HG03520 (cell line): ENCODE data around the gene SUFU.

Experiments
- ATAC-seq: cut with Tn5 transposase; IDR thresholded peaks from one replicate; pipeline ENCODE4 v1.9.1; 2021; ENCODE audit warnings: mild to moderate bottlenecking, moderate library complexity; ENCODE audit not compliant: unreplicated experiment

Gene SUFU

DNA sequence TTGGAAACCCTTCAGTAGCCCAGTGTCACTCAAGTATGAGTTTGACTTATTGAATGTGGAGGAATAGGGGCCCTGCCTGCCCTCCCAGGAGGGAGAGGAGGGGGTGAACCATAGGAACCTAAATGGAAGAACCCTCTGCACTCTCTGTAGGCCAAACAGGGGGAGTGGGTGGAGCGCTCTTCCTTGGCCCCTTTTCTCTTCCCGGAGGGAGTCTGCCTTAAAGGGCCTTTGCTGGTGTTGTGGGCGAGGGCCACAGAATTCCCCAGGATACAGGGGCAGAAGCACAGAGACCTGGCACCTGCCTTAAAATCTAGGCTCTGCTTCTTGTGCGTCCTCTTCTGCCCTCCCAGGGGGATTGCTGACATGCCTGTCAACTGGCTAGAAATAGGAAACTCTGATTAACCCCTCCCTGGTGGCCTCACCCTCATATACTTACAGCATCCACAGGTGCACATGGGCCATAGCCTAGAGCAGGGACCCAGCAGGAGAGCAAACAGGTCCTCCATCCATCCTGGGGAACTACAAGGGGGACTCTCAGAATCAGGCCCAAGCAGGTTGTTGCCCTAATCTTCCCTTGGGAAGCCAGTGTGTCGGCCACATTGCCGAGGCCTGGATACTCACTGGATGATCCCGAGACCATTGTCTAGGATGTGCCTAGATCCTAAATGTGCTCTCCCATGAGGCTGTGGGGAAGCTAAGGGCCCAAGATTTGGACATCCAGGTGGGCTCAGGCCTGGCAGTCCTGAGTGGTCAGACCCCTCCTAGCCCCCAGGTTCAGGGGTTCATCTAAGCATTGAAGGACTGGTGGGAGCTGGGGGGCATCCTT, 143.9 kb downstream of the SUFU start:
- no peak for ATAC-seq

DNA sequence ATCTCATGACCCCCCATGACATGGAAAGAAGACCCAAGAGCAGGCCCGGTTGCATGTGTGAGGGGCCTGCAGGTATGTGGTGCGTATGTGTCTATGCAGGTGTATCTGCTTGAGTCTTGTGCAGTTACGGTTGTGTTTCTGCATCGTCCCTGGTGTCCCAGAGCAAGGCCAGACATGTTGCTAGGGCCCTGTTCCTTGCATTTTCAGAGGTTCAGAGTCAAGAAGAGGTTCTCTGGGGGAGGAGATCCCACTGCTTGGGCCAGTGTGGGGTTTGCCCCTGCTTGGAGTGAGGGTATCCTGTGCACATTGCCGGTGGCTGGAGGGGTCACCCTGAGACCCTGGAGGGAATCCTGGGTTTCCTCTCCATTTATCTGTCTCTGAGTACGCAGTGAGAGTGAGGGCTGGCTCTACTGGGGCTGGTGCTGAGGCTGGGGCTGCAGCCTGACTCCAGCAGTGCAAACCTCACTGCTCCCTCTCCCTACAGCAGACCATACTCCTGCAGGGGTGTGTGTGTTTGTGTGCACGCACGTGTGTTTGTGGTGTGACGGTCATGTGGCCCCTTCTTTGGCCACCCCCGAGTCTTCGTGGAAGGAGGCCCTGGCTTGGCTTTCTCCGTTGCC, 144.6 kb downstream of the SUFU start:
- ATAC-seq: no peak

DNA sequence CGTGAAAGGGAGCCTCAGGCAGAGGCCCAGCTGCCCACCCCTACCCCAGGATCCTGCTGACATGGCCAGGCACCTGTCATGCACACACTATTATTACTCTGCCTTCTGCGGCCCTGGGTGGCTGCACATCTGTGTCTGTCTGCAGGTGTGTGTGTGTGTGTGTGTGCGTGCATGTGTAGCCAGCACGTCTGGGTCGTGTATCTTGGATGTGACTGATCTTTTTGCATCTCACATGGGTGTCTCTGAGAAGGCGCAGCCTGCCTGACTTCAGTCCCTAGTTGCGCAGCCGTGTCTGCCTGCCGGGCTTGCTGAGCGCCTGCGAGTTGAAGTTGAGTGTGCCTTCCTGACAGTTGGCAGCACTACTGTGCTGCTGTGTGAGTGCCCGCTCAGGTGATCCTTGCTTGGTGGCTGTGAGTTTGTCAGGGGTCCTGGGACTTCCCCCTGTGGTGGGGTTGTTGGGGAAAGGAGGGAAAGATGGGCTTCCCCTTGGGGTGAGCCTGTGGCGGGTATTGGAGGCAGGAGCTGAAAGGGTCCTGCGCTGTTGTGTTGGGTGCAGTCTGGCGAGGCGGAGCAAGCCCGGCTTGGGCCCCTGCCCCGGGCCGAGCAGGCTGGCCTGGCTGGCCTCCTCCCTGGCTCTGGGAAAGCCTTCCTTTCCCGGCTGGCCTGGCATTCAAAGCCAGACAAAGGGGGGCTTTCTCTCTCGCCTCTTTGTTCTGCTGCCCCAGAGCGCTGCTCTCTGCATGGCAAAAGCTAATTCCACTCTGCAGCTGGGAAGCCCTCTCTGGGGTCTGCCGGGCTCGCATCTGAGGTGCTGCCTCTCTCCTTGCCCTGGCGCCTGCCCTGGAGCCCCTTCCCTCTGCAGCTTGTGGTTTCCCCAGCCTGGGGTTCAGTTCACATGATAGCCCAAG, 145.4 kb downstream of the SUFU start:
- ATAC-seq: no peak

DNA sequence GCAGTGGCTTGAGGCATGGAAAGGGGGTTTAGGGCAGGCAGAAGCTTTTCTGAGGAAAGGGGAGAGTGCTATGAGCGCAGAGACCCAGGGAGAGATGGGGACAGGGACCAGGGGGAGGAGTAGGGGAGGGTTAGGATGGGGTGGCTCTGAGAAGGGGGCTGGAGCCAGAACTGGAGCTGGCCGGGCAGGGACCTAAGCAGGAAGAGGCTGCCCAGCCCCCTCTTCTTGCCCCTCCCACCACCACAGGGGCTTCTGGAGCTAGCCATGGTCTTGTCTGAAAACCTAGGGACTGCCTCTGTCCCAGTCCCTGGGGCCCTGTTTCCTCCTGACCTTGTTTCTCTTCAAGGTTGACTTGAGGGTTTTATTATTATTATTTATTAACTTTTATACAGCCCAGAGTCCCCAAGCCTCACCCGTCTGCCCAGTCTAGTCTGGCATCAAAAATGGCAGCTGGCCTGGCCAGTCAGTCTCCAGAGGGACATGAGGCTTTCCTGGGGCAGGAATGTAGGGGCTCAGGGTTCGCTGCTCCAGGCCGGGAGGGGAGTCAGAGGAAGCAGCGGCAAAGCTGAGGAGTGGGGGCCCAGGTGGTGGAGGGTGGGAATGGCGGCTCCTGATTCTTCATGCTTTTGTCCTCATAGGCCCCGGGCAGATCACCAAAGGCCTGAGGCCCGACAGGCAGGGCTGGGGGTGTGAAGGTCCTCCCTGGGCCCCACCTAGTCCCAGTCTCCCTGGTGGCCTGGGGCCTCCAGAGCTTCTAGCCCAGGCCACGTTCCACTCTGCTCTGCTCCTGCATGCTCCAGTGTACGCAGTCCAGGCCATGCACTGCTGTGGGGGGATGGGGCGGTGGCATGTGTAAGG, 146.3 kb downstream of the SUFU start:
- ATAC-seq: no peak

DNA sequence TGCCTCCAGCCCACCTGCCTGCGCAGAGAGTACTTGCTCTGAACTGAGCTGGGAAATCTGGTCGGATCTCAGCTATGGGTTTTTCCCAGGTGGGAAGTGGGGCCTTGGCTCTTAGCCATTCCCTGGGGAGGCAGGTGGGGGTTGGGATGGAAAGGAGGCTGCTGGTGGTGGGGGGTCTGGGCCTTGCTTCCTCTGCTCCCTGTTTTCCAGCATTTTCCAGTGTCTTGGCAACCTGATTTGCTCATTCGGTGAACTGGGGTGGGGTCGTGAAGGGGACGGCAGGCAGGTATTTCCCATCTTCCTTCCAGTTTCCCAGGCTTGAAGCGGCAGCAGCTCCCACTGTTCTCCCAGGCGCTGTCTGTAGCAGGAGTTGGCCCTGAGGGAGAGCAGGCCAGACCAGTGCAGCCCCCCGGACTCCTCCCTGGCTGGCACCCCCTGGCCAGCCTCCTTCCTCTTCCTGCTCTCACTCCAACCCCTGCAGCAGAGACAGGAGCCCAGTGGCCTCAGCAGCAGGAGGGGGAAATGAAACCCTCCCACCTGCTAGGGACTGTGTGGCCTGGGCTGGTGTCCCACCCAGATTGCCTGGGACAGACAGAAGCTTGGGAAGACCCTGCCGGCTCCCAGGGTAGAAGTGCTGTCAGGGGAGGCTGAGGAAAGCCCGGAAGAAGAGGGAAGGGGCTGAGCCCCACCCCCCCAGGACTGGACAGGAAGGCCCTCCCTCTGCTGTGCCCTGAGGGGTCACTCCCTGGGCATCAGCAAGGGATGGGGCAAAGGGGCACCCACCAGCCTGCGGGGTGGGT, 147.1 kb downstream of the SUFU start:
- no peak for ATAC-seq

DNA sequence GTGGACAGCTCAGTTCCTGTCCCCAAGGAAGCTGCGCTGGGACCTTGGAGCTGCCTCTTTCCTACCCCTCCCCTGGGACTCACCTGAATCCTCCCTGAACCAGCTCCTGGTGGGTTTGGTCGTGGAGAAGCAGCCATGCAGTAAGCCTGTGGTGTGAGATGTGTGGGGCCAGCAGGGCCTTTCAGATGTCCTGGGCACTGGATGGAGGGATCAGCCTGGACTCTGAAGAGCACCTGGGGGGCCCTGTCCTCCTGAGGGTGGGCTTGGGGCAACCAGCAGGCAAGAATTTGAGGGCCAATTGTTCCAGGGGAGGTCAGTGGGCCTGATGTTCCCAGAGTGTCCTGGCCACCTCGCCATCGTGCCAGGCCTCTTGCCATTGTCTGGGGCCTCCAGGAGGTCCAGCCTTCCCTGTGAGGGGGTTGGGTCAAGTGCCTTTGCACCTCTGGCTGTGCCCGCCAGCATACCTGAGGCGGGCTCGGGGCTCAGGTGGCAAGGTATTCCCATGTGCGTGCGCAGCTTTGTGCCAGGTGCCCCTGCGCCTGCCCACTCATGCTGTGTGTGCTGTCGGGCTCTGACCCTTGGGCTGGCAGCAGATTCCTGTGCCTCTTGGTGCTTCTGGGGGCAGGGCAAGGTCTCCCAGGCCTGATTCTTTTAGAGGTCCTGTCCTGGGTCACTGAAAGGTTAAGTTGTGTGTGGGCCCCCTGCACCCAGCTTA, 147.8 kb downstream of the SUFU start:
- no peak for ATAC-seq

DNA sequence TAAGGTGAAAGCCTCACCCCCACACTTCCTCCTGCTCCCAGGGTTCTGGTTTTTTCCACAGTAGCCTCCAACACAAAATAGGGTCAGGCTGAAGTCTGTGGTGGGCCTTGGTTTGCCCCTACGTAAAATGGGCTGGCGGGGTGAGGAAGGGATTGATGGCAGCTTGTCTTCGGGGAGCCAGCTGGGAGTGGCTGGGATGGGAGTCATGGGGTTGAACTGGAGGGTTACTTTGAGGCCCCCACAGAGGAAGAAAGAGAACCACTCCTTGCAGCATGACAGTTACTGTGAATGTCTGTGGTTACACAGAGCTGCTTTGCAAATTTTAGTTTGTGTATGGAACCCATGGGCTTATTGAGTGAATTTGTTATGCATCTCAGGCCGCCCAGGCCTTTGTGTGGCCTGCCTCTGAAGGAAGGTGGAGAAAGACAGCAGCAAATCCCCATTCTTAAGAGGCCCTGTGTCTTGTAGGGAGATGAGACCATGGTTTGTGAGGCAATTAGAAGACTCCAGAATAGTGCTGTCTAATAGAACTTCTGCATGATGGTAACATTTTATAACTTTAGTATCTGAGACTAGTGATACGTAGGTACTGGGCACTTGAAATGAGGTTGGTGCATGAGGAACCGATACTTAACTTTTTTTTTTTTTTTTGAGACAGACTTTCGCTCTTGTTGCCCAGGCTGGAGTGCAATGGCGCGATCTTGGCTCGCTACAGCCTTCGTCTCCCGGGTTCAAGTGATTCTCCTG, 148.6 kb downstream of the SUFU start:
- peak; percentile 44 for ATAC-seq

DNA sequence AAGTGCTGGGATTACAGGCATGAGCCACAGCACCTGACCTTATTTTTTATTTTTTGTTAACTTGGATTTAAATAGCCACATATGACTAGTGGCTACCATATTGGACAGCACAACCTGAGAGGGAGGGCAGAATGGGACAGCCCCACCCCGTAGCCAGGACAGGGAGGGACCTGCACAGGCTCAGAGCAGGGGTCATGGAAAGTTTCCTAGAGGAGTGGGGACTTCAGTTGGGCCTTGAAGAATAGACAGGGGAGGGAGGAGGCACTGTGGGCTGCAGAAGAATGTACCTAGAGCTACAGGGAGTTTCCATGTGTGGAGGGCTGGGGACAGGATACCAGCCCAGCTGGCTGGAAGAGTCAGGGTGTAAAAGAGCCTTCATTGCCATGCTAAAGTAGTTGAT, 149.3 kb downstream of the SUFU start:
- no peak for ATAC-seq

DNA sequence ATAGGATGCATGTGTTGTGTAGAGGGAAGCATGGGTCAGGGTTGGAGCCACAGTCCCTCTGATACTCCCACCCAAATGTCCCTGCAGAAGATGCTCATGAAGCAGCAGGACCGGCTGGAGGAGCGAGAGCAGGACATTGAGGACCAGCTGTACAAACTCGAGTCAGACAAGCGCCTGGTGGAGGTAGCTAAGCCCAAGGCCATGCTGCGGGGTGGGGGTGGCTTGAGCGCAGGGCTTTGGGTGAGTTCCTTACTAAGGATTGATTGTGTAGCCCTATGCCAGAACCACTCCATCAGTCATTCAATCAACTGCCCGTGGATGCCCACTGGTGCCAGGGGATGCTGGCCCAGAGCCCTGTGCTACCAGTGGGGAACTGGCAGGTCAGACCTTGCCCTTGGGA, 150.8 kb downstream of the SUFU start:
- no peak for ATAC-seq

DNA sequence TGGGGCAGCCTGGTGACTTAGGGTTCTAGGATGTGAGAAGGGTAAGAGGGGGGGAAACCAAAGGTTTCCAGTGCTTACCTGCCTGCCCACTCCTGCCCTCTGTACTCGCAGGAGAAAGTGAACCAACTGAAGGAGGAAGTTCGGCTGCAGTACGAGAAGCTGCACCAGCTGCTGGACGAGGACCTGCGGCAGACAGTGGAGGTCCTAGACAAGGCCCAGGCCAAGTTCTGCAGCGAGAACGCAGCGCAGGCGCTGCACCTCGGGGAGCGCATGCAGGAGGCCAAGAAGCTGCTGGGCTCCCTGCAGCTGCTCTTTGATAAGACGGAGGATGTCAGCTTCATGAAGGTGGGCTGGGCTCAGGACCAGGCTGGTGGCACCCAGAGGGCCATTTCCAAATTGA, 151.2 kb downstream of the SUFU start:
- ATAC-seq: no peak

DNA sequence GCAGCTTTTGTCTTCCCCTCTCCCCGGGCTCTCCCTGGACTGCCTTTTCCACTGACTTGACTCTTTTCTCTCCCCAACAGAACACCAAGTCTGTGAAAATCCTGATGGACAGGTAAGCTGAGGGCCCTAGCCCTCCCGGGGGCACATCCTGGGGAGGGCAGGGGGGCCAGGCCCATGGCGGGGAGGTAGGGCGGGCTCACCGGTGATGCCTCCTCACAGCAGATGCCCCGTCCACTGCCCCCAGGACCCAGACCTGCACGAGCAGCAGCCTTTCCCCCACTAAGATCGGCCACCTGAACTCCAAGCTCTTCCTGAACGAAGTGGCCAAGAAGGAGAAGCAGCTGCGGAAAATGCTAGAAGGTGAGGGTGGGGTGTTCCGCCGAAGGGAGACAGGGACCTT, 152.3 kb downstream of the SUFU start:
- no peak for ATAC-seq

DNA sequence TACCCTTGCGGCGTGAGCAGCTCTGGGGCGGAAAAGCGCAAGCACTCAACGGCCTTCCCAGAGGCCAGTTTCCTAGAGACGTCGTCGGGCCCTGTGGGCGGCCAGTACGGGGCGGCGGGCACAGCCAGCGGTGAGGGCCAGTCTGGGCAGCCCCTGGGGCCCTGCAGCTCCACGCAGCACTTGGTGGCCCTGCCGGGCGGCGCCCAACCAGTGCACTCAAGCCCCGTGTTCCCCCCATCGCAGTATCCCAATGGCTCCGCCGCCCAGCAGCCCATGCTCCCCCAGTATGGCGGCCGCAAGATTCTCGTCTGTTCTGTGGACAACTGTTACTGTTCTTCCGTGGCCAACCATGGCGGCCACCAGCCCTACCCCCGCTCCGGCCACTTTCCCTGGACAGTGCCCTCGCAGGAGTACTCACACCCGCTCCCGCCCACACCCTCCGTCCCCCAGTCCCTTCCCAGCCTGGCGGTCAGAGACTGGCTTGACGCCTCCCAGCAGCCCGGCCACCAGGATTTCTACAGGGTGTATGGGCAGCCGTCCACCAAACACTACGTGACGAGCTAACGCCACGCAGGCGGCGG, 153.1 kb downstream of the SUFU start:
- ATAC-seq: no peak

DNA sequence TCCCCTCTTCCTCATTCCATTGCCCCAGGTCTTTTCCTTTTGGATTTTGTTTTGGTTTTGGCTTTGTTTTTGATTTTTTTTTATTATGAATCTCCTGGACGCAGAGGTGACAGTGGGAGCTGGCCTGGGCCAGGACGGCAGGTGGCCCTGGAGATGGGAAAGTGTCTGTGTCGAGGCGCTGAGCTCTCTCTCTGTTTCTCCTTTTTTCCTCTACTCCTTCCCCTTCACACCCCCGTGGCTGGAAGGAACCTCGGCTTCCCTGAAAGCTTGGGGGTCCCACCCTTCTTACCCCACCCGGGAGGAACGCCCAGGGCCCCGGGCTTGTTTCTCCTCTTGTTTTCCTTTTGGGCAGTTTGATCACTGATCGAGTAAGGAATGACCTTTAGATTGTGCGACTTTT, 153.7 kb downstream of the SUFU start:
- no peak for ATAC-seq

DNA sequence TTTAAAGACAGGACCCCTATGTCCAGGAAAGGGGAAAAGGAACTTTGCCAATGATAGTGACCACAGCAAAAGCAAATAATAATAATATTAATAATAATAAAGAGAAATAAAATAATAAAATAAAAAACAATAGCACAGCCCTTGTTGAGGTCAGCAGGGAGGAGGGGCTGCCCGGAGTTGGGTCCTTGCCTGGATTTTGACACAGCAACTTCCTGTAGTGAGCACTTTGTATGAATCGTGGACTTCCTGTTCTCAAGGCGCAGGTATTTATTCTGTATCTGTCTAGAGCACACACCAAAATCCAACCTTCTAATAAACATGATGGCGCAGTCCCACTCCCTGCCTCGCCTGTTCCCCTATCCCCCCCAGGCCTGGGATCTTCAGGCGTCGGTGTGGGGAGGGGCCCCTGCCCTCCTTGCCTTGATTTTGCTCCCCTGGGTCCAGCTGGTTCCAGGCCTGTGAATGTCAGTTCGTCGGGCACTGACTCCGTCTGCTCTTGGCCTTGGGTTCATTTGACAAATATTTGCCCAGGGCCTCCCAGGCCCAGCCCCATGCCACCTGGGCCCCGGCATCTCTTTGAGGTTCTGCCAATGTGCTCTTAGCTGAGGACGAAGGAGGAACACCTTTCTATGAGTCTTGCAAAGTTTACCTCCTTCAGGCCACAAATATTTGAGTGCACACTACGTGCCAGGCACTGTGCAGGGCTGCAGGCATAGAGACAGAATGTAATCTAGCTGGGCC, 154.4 kb downstream of the SUFU start:
- ATAC-seq: no peak

DNA sequence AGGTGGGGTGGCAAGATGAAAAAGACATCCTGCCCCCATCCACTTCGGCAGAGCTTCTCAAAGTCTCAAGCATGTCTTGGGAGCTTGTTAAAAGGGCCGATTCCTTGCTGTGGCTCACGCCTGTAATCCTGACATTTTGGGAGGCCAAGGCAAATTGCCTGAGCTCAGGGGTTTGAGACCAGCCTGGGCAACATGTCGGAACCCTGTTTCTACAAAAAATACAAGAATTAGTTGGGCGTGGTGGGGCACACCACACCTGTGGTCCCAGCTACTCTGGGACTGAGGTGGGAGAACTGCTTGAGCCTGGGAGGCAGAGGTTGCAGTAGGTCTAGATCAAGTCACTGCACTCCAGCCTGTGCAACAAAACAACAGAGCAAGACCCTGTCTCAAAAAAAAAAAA, 155.0 kb downstream of the SUFU start:
- no peak for ATAC-seq

DNA sequence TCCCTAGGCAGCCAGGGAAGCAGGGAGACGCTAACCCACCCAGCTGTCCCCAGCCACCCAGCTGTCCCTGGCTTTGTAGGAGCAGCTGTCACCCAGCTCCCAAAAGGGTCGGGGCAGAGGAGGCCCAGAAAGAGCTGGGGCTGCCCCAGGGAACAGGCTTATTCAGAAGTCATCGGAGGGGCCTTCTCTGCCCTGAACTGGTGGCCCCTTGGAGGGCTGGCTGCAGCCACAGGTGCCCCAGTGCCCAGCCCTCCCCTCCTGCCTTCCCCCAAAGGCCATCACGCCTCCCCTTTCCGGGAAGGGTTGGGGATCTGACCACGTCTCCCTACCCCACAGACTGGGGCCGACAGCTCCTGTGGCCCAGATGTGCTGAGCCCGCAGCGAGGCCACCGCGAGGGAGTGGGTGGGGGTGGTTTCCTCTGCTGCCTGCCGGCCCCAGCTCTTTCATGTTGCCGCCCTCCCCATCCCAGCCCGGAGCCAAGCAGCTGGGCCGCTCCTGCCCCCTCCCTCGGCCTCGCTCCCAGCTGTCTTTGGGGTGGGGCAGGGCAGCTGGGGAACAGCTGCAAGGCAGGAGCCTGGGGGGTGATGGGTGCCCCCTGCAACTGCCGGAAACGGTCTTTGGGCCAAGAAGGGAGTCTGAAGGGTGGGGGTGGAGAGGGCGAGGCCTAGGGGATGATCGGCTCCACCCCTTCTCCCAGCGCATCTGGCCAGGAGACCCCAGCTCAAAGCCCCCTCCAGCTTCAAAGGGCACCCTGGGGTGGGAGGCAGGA, 157.3 kb downstream of the SUFU start:
- ATAC-seq: peak; percentile 75

DNA sequence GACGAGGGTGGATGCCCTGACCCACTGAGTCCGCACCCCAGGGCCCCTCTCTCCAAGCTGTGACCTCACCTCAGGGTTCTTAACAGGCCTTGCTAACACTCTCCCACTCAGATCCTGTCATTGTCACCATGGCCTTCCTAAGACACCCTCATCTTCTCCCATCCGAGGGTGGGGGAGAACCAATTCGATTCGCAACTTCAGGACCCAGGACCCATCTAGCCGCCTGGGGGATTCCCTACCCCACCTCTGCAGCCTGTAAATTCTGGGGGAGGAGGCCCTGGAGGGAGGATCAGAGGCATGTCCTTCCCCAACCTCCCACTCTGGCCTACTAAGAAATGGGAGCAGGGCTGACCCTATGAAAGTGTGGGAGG, 157.9 kb downstream of the SUFU start:
- no peak for ATAC-seq
